Endothelial cell of umbilical vein (primary cell): ENCODE measurements around the gene KCNMA1.

Experiments used
- CTCF ChIP-seq, 2 donors: IDR thresholded peaks; 1 replicate in 1 of 2; 2 replicates in 1 of 2; pipeline ENCODE4 v1.5.1; 2011; ENCODE audit warnings: low read length in 2 of 2, mild to moderate bottlenecking in 2 of 2, moderate library complexity in 2 of 2, control low read depth in 1 of 2, inconsistent platforms in 1 of 2, low read depth in 1 of 2; ENCODE audit not compliant: insufficient read depth in 1 of 2; ENCODE audit errors: extremely low read depth in 1 of 2
- EZH2 ChIP-seq: IDR thresholded peaks from 2 replicates; pipeline ENCODE4 v1.6.1; 2012; ENCODE audit warnings: borderline replicate concordance, low read depth, mild to moderate bottlenecking, moderate library complexity, low read length, inconsistent platforms; ENCODE audit not compliant: severe bottlenecking
- JUN ChIP-seq: IDR thresholded peaks from 2 replicates; pipeline ENCODE4 v1.6.1; 2011; ENCODE audit warnings: borderline replicate concordance, low read depth; ENCODE audit not compliant: insufficient read length, insufficient read depth
- POLR2AphosphoS5 ChIP-seq: IDR thresholded peaks from 2 replicates; pipeline ENCODE4 v1.6.1; 2012; ENCODE audit warnings: low read depth, mild to moderate bottlenecking, control low read depth, low read length, moderate library complexity; ENCODE audit not compliant: insufficient read depth

- TF ChIP-seq JUN (no peak), POLR2AphosphoS5 (no peak), CTCF (IDR thresholded peaks at IDR 0.05; ENCODE audit: extremely low read depth in 1 of 2, insufficient read depth in 1 of 2, low read depth in 1 of 2, low read length in 2 of 2) (no peak), EZH2 (no peak)
Measured at GRCh38 chr10:76839276-76839675, 798.3 kb downstream of the KCNMA1 start.
